Activated CD8-positive, alpha-beta memory T cell treated with anti-CD3 and anti-CD28 coated beads for 1 hour (primary cell): ENCODE results near the gene P2RY11.

Experiments
- DNase-seq, 2 donors: peaks; one replicate each; pipeline ENCODE4 v3.0.0-alpha.2; 2020; ENCODE audit warnings: low read depth in 1 of 2; ENCODE audit errors: extremely low read depth in 1 of 2

The P2RY11 gene

DNA sequence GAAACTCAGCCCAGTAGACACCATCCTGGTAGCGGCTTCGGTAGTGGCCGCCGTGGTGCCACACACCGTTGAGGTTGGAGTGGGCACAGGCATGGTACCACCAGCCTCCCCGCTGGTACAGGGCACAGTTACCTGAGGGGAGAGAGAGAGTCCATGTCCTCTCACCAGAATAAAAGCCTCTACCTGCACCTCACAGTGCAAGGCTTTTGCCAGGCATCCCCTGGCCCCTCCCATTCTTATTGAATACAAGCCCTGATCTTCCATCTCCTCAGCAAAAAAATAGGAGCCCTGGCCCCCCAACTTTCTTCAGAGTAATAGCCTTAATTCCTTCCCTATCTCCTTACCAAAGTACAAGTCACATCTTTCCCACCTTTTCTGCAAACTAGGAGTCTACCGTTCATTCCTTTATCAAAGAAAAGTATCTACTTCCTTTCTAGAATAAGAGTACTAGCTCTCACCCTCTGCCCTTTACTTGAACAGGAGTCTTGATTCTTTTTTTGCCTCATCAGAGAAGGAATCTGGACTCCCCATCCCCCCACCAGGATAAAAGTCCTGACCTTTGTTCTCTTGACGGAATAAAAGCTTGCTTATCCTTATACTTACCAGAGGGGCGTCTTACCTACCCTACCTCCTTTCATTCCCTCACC, 18.7 kb upstream of the P2RY11 start:
- no peak for DNase-seq

DNA sequence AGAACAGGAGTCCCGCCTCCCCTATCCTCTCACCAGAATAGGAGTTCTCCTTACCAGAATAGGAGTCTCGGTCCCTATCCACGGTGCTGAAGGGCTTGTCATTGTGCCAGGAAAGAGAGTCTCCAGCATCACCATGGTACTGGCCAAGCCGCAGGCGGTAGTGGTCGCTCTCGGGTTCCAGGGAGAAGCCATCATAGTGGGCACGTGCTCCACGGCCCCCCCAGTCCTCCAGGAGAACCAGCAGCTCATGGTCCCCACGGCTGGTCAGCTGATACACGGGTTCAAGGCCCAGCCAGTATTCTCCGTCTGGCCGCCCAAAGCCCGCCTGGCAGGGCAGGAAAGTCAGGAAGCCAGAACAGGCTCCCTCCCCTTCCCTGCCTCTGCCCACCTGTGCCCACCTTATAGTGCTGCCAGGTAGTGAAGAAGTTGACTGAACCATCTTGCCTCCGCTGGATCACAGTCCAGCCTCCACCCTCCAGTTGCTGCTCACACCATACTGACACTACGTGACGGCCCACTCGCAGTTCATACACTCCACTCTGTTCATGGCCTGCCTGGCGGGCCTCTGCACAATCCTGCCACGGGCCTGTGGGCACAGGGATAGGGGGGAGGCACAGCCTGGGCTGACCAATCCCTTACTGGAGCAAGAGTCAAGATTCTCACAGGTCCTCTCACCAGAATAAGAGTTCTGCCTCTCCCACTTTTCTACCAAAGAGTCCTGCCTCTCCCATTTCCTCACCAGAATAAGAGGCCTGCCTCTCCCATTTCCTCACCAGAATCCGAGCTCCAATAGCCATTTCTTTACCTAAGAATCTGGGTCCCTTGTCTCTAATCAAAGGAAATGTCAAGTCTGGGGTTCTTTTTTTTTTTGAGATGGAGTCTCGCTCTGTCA, 18.0 kb upstream of the P2RY11 start:
- DNase-seq: no peak

DNA sequence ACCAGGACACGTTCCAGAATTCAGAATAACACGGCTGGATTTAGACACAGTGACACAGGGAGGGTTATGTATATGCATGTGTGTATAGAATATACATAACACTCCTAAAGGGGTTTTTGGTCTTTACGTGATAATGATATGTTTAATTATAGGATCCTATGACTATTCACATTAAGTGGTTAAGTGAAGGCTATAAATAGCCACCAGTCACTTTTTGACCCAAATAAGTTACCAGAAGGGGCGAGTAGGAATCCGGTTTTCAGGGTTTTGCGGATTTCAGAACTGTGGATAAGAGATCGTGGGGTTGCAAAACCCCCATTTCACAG, 15.9 kb upstream of the P2RY11 start:
- DNase-seq: no peak

DNA sequence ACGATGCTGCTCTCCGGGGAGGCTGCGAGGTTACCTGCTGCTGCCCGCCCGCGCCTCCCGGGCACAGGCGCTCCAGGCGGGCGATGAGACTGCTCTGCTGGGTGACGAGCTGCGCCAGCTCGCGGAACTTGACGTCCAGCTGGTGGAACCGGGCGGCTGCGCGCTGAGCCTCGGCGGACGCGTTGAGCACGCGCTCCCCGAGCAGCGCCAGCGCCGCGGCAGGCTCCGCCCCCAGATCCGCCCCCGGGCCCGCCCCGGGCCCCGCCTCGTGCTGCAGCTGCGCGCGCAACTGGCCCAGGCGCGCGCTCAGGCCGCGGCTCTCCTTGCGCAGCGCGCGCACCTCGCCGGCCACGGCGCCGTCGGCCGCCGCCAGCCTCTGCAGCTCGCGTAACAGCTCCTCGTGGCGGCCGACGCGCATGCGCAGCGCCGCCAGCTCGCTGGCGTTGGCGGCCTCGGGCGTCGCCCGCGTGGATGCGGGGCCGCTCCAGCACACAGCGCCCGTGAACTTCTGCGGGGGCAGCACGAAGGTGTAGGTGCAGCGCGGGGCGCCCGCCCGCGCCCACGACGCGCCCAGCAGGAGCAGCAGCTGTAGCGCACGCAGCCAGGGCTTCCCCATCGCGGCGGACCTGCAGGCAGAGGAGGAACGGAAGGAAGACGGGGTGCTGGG, 15.4 kb upstream of the P2RY11 start:
- peak; percentile 59 to 85 for DNase-seq

DNA sequence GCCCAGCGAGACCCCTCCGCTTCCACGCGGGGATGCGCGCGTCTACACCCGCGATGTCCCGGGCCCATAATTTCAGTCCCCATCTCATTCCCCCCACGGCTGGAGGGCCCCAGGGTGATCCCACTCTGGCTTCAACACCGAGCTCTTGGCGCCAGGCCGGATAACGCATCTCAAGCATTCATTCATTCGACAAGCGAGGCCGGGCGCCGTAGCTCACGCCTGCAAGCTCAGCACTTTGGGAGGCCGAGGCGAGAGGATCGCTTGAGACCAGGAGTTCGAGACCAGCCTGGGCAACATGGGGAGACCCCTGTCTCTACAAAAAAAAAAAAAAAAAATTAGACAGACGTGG, 14.9 kb upstream of the P2RY11 start:
- no peak for DNase-seq

DNA sequence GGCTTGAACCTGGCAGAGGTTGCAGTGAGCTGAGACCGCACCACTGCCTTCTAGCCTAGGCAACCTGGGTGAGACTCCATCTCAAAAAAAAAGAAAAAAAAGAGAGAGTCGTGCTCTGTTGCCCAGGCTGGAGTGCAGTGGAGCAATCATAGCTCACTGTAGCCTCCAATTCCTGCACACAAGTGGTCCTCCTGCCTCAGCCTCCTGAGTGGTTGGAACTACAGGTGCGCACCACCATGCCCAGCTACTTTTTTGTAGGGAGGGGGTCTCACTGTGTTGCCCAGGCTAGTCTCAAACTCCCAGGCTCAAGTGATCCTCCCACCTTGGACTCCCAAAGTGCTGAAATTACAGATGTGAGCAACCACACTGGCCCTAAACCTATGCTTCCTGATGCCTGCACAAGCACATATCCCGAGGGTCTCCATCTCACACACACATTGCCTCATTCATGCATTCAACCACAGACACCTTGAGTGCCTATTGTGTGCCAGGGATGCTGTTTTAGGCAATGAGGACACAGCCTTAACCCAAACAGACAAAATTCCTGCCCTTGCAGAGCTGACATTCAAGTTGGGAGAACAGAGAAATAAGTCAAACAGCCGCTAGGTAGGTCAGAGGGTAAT, 11.2 kb upstream of the P2RY11 start:
- DNase-seq: no peak

DNA sequence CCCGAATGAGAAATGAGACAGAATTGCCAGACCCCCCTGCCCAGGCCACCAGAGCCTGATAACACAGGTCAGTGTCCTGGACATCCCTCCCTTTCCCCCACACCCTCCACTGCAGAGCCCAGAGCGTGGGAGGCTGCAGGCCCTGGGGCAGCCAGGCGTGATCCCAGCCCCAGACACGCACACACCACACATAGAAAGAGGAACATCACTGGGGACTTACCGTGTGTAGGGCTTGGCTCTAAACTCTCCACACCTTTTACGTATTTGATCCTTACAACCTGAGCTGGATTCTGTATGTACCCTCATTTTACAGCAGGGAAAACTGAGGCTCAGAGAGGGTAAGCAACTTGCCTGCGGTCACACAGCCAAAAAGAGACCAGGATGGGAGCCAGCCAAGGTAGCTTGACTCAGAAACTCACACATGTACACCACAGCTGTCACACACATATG, 8.7 kb upstream of the P2RY11 start:
- no peak for DNase-seq

DNA sequence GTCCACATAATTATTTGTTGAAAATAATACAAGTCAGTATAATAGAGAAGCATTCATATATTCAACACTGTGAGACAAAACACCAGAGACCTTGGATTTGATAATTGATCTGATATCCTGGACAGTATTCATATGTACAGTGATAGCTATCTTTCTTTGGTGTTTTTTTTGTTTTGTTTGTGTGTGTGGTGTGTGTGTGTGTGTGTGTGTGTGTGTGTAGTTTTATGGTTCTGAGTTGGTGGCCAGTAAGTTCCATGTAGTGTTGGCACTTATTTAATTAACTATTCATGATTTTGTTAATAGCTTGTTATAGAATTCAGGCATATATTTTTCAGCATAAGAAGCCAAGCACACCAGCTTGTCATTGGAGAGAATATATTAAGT, 7.4 kb upstream of the P2RY11 start:
- DNase-seq: no peak

DNA sequence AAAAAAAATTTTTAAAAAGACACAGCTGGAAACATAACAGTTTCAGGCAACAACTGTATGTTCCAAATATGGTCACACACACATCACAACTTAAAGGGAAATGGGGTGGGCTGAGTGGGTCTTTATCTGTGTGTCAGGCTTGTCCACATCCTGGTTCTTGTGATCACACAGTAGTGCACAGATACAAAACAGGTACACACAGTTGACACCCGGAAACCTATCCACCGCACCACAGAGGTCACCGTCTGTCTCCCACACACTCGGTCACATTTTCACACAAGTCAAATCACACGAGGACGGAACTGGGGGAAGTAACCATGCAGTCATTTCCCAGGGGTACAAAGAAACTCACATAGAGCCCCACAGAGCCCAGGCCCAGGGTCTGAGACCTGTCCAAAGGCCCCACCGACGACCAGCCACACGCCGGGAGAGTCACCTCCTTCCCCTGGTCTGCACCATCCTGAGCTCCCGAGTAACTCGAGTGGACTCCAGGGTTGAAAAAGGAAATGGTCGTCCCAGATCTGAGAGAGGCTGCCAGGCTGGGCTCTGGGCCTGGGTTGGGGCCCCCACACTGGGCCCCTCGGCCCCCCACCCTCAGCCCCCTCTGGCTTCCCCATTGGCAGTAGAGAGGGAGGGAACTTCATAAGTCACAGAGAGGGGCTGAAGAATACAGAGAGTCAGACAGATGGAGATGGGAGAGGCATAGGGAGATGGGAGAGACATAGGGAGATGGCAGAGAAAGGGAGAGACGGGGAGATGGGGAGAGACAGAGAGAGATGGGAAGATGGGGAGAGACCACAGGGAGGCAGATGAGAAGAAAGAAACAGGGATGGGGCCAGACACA, 6.6 kb upstream of the P2RY11 start:
- DNase-seq: peak in 1 of 2 donors; percentile 62

DNA sequence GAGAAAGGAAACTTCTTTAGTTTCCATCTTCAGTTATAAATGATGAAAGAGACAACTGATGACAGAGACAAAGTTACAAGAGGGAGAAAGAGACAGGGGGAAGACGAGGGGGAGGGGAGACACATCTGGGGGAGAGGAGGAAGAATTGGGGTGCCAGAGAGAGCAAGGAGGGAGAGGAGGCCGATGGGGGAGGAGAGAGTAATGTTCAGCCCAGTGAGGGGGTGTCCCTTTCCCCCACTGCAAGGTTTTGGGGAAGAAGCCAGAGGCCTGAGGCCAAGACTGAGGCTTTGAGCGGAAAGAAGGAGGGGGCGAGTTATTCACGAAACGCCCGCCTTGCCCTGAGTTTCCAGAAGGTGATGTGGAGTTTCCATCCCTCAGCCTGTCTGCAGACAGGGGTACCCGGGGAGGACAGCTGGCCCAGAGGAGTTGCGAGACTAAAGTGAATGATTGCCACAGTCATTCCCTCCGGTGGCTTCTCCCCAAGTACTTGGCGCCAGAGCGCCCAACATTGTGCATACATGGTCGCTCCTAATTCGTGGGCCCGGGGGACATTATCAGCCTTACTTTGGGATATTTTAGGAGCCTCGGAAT, 5.9 kb upstream of the P2RY11 start:
- DNase-seq: peak; percentile 54 to 71

DNA sequence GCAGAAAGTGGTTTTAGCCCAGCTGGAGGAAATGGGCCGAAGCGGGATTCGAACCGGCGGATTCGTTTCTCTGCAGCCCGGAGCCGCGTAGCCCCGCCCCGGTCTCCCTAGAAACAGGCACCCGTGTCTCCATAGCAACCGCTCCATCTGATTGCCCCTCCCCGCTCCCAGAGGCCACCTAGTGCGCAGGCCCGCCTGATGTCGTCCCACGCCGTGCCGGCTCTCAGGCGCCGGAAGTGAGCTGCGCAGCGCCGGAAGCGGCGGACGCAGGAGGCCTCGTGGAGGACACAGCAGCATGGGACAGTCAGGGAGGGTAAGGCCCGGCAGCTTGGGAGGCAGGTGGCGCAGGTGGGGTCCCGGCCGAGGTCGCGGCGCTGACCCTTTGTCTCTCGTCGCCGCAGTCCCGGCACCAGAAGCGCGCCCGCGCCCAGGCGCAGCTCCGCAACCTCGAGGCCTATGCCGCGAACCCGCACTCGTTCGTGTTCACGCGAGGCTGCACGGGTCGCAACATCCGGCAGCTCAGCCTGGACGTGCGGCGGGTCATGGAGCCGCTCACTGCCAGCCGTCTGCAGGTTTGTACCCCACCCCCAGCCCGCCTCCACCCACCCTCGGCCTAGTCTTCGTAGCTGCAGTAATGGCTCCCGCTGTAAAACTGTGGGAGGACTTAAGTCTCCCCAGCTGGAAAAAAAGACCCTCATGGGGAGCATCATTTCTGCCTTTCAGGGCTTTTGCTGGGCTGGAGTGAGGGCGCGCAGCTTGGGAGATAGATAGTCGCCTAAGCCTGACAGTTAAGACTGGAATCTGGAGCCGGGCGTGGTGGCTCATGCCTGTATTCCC, 5.2 kb upstream of the P2RY11 start, which contains the start of gene PPAN:
Gene PPAN, plus strand, starts transcription at position 263 of the 837 bp plus-strand sequence. Its CDS starts 33 bp downstream, at position 296.
- peak; percentile 92 to 95 for DNase-seq

DNA sequence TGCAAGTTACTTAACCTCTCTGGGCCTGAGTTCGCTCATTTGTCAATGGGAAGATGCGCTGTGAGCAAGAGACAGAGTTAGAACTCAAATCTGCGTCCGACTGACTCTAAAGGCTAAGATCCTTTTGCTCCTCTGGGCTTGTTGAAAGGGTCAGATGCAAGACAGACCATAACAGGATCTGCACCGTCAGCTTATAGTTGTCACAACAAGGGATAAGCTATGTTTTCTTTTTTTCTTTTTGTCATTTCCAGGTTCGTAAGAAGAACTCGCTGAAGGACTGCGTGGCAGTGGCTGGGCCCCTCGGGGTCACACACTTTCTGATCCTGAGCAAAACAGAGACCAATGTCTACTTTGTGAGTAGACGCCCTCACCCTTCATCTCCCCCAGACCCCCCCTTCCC, 4.2 kb upstream of the P2RY11 start:
- DNase-seq: no peak

DNA sequence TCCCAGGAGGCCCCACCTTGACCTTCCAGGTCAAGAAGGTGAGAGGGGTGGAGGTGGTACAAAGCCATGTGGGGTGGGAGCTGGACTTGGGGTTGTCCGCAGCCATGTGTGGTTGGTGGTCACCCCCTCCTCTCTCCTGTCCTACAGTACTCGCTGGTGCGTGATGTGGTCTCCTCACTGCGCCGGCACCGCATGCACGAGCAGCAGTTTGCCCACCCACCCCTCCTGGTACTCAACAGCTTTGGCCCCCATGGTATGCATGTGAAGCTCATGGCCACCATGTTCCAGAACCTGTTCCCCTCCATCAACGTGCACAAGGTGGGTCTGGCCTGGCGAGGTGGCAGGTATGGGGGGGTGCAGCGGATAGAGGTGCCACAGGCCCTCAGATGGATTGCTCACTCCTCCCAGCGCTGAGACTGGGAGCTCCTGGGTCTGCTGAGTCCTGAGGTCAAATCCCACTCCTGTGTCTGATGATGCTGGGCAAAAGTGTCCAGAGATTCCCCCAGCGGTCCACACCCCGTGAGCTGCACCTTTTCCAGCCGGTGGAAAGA, 3.6 kb upstream of the P2RY11 start:
- no peak for DNase-seq

DNA sequence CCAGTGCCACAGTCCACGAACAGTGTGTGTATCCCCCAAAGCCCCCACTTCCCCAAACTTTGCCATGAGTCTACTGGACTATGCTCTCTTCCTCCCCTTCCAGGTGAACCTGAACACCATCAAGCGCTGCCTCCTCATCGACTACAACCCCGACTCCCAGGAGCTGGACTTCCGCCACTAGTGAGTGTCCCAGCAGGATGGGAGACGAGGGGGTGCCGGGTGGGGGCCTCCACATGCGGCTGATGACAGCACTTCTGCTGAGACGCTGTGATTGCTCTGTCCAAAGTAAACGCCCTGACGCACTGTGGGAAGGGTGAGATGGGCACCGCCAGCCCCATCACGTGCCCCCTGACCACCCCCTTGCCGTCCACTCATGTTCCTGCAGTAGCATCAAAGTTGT, 2.0 kb upstream of the P2RY11 start:
- no peak for DNase-seq

DNA sequence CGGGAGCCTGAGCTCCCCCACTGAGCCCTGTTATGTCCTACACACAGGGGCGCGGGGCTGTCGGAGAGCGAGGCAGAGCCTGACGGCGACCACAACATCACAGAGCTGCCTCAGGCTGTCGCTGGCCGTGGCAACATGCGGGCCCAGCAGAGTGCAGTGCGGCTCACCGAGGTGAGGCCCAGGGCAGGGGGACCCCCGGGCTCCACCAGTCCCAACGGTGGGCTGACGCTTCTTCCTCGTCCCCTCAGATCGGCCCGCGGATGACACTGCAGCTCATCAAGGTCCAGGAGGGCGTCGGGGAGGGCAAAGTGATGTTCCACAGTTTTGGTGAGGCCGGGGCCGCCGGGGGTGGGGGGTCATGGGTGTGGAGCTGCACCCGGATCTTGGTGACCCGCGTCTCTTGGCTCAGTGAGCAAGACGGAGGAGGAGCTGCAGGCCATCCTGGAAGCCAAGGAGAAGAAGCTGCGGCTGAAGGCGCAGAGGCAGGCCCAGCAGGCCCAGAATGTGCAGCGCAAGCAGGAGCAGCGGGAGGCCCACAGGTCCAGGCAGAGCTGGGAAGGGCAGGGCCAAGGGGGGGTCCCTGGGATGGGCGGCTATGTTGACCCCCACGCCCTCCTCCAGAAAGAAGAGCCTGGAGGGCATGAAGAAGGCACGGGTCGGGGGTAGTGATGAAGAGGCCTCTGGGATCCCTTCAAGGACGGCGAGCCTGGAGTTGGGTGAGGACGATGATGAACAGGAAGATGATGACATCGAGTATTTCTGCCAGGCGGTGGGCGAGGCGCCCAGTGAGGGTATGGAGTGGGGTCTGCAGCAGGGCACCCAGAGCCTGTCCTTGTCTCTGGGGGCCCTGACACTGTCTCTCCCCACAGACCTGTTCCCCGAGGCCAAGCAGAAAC, 1.2 kb upstream of the P2RY11 start:
- DNase-seq: no peak

DNA sequence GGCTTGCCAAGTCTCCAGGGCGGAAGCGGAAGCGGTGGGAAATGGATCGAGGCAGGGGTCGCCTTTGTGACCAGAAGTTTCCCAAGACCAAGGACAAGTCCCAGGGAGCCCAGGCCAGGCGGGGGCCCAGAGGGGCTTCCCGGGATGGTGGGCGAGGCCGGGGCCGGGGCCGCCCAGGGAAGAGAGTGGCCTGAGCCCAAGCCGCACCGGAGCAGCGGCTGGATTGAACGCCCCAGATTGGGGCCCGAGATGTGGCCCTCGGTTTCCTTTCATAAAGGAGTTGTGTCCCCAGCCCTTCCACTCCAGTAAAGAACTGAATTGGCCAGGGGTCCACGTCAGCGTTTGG, 548 bp upstream of the P2RY11 start:
- no peak for DNase-seq

DNA sequence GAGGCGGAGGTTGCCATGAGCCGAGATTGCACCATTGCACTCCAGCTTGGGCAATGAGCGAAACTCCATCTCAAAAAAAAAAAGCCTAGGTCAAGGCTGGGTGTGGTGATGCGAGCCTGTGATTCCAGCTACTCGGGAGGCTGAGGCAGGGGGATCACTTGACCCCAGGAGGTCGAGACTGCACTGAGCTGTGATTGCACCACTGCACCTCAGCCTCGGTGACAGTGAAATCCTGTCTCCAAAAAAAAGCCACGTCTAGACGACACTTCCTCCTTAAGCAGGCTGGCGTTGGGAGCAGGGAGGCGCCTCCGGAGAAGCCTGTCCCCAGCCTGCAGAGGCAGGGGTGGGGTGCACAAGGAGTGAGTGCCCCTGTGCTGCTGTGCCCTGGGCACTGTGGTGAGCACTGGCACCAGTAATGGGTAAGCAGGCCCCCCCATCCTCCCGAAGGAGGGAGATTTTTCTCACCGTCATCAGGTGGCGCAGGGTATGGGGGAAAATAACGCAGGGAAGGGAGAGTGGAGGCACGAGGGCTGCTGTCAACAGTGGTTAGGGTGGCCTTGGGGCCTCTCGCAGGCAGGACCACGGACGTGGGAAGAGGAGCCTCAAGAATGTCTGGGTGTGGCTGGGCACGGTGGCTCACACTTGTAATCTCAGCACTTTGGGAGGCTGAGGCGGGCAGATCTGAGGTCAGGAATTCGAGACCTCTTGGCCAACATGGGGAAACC, 706 bp downstream of the P2RY11 start:
- no peak for DNase-seq
